DND-41 (cell line): ENCODE data around the gene TXNDC11.

Source experiments
- ATAC-seq: fragments of 200-7000 bp; cut with Tn5 transposase; 3 replicates; pipeline ENCODE4 v1.9.1; 2021; ENCODE audit warnings: low read depth; ENCODE audit not compliant: insufficient read depth
- DNase-seq: peaks from one replicate; pipeline ENCODE4 v3.0.0-alpha.2; 2020
- H2AFZ ChIP-seq: 2 replicates; pipeline ENCODE4 v1.6.0; 2012; ENCODE audit warnings: low read depth, low read length
- H3K27ac ChIP-seq: 2 replicates; pipeline ENCODE4 v1.5.1; 2012; ENCODE audit warnings: low read length, inconsistent platforms
- H3K27me3 ChIP-seq: fragments of 200-600 bp; sonication (generic); 2 replicates; pipeline ENCODE4 v1.6.0; 2012; ENCODE audit warnings: low read length, mild to moderate bottlenecking, inconsistent platforms; ENCODE audit not compliant: insufficient read depth, poor library complexity
- H3K36me3 ChIP-seq: 2 replicates; pipeline ENCODE4 v1.5.1; 2012; ENCODE audit warnings: low read length, inconsistent platforms; ENCODE audit not compliant: insufficient read depth
- H3K4me1 ChIP-seq: 2 replicates; pipeline ENCODE4 v1.5.1; 2012; ENCODE audit warnings: mild to moderate bottlenecking, low read length; ENCODE audit not compliant: insufficient read depth
- H3K4me2 ChIP-seq: 2 replicates; pipeline ENCODE4 v1.6.0; 2012; ENCODE audit warnings: mild to moderate bottlenecking, moderate library complexity, low read length, inconsistent platforms; ENCODE audit not compliant: insufficient read depth
- H3K4me3 ChIP-seq, 2 experiments: fragments of 200-600 bp in 1 of 2; shearing (Covaris generic) in 1 of 2; 2 replicates each; pipeline ENCODE4 v1.5.1; 2012 to 2016; ENCODE audit warnings: inconsistent platforms in 2 of 2, low read length in 2 of 2, mild to moderate bottlenecking in 2 of 2, low read depth in 1 of 2, moderate library complexity in 1 of 2
- H3K79me2 ChIP-seq: 2 replicates; pipeline ENCODE4 v1.6.0; 2012; ENCODE audit warnings: low read length, inconsistent platforms; ENCODE audit not compliant: insufficient read depth
- H3K9ac ChIP-seq: 2 replicates; pipeline ENCODE4 v1.6.0; 2012; ENCODE audit warnings: low read depth, mild to moderate bottlenecking, inconsistent platforms, low read length, moderate library complexity
- H3K9me3 ChIP-seq: 2 replicates; pipeline ENCODE4 v1.5.1; 2012; ENCODE audit warnings: low read length, moderate library complexity, mild to moderate bottlenecking, inconsistent platforms; ENCODE audit not compliant: insufficient read depth, severe bottlenecking
- H4K20me1 ChIP-seq: 2 replicates; pipeline ENCODE4 v1.6.0; 2012; ENCODE audit warnings: low read length; ENCODE audit not compliant: insufficient read depth
- EZH2 ChIP-seq: IDR thresholded peaks from 3 replicates; pipeline ENCODE4 v1.6.1; 2012; ENCODE audit warnings: borderline replicate concordance, low read depth, mild to moderate bottlenecking, moderate library complexity, low read length, inconsistent platforms; ENCODE audit not compliant: severe bottlenecking
- TF ChIP-seq, protein P1 (sequence below): IDR thresholded peaks from 2 replicates; pipeline ENCODE4 v1.5.1; 2012; ENCODE audit warnings: borderline replicate concordance, low read length, moderate library complexity, mild to moderate bottlenecking; ENCODE audit not compliant: poor library complexity, severe bottlenecking; ENCODE audit errors: extremely low read depth

The TXNDC11 gene

DNA sequence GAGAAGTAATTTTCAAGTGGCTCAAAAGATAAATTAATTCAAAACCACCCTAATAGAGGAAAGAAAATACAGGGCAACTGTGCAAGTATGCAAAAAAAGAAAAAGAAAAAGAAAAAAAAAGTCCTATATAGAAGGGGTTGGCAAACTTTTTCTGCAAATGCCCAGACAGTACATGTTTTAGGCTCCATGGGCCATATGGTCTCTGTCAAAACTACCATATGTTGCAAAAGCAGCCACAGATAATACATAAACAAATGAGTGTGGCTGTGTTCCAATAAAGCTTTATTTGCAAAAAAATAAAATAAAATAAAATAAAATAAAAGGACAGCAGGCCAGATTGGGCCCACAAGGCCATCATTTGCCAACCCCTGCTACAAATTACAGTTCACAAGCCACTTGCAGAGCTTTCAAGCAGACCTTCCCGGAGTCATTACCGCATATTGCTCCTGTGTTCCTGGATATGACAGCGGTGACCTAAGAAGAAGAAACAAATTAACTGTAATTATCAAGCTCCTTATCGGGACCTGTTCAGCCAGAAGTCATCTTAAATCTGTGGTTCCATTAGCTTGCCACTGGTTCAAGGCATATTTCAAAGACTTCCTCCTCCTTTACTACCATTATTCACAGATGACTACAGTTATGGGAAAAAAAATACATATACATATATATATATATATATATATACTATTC lies 38.5 kb upstream of the TXNDC11 start:
- TF ChIP-seq, protein P1, sequence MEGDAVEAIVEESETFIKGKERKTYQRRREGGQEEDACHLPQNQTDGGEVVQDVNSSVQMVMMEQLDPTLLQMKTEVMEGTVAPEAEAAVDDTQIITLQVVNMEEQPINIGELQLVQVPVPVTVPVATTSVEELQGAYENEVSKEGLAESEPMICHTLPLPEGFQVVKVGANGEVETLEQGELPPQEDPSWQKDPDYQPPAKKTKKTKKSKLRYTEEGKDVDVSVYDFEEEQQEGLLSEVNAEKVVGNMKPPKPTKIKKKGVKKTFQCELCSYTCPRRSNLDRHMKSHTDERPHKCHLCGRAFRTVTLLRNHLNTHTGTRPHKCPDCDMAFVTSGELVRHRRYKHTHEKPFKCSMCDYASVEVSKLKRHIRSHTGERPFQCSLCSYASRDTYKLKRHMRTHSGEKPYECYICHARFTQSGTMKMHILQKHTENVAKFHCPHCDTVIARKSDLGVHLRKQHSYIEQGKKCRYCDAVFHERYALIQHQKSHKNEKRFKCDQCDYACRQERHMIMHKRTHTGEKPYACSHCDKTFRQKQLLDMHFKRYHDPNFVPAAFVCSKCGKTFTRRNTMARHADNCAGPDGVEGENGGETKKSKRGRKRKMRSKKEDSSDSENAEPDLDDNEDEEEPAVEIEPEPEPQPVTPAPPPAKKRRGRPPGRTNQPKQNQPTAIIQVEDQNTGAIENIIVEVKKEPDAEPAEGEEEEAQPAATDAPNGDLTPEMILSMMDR, result no peak
- TF ChIP-seq EZH2, result no peak
- peaks cover 57% of the 10 kb centered on the region for H3K36me3 ChIP-seq
- peaks cover 33% of the 10 kb centered on the region for H3K4me1 ChIP-seq
- peaks cover 39% of the 10 kb centered on the region for H4K20me1 ChIP-seq
- no peak for DNase-seq
- H3K79me2 ChIP-seq, result peaks cover 75% of the 10 kb centered on the region
- H3K4me3 ChIP-seq, result no peak overlapping the region
- no peak for ATAC-seq
- no peak overlapping the region for H3K9ac ChIP-seq
- H3K9me3 ChIP-seq, result no peaks in the 10 kb centered on the region
- no peak overlapping the region for H3K27ac ChIP-seq
- H3K4me2 ChIP-seq, result no peak overlapping the region
- H3K27me3 ChIP-seq, result no peaks in the 10 kb centered on the region
- H2AFZ ChIP-seq, result no peak overlapping the region

DNA sequence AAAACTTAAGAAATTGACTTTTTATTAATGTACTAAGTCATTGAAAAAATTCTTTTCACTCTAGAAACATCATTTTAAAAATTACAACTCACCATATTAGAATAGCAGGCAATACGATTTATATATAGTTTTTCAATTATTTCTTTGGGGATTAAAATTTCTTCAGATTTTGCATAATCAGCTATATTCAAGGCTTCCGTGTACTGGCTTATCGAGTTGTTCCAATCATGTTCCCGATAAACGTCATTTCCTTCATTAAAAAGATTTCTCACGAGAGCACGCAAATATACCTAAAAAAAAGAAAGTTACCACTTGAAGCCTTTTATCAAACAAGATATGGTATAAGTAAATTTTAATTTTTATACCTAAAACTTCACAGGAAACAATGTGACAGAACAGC lies 36.4 kb upstream of the TXNDC11 start:
- Histone ChIP-seq H3K4me1 (peaks cover 13% of the 10 kb centered on the region), H3K4me3 (no peak overlapping the region), H3K9me3 (no peaks in the 10 kb centered on the region), H3K4me2 (no peak overlapping the region), H3K27ac (no peak overlapping the region), H4K20me1 (peaks cover 32% of the 10 kb centered on the region), H3K27me3 (no peaks in the 10 kb centered on the region), H3K9ac (no peak overlapping the region), H3K36me3 (peaks cover 76% of the 10 kb centered on the region), H3K79me2 (peaks cover 61% of the 10 kb centered on the region), H2AFZ (no peak overlapping the region)
- ATAC-seq, result no peak
- TF ChIP-seq, protein P1, result no peak
- no peak for TF ChIP-seq EZH2
- DNase-seq, result no peak

DNA sequence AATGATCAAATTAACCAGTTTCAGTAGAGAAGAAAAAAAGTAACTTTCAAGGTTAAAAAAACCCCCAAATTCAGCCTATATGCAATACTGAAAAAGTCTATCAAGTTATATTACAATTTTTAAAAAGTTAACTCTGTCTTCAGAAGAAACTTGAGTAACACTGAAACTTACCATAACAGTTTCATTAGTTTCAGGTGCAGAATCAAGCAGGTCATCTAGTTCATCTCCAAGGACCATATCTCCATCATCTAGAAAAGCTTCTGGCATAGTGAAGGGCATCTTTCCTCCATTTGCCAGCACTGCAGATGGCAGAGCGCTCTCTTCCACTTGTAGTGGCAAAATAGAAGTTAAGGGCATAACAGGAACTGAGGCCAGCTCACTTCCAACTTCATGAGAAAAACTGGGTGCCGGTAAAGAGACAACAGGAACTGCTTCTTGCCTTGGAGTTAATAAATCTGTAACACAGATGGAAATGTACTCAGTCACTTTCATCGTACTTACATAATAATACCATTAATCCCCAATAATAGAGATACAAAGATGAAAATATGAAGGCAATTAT lies 31.5 kb upstream of the TXNDC11 start:
- H3K4me3 ChIP-seq, result no peak overlapping the region
- ATAC-seq (no peak), DNase-seq (no peak)
- no peak overlapping the region for H3K27ac ChIP-seq
- no peaks in the 10 kb centered on the region for H3K9me3 ChIP-seq
- no peak overlapping the region for H2AFZ ChIP-seq
- H3K4me1 ChIP-seq, result no peaks in the 10 kb centered on the region
- peaks cover 28% of the 10 kb centered on the region for H3K79me2 ChIP-seq
- peaks cover 10% of the 10 kb centered on the region; the same call in 1 of the 2 replicates for H4K20me1 ChIP-seq
- H3K9ac ChIP-seq, result no peak overlapping the region
- H3K4me2 ChIP-seq, result no peak overlapping the region
- TF ChIP-seq, protein P1, result no peak
- no peak for TF ChIP-seq EZH2
- H3K27me3 ChIP-seq, result no peaks in the 10 kb centered on the region
- H3K36me3 ChIP-seq, result peaks cover 91% of the 10 kb centered on the region
